ENCODE data around the gene FHIT. TPM values are rescaled to one million over a fixed set of nuclear protein-coding genes. Genes with fewer than 3 reads are reported as not detected.
A peak's percentile ranks its signal among the peaks of the same experiment; 100 is the strongest.

The FHIT gene
- total RNA-seq, 2 experiments from 2014 or later: 86.0 to 90.6 TPM

GRCh38 chr3:60045686-60046085, 1205.6 kb downstream of the FHIT start:
- POLR2A ChIA-PET: no interaction called here
- Histone ChIP-seq H3K4me3 (ENCODE audit: low read length) (no peak overlapping the region), H3K27me3 (ENCODE audit: control insufficient read depth in 1 of 2, insufficient read depth in 2 of 2, low read length in 2 of 2) (no peaks in the 10 kb centered on the region), H3K36me3 (ENCODE audit: insufficient read depth, low read length) (no peaks in the 10 kb centered on the region), H3K4me1 (ENCODE audit: insufficient read depth, low read length) (peaks cover 14% of the 10 kb centered on the region), H3K27ac (ENCODE audit: low read depth in 1 of 2, low read length in 2 of 2) (no peak overlapping the region), H3K9me3 (ENCODE audit: control insufficient read depth in 1 of 2, insufficient read depth in 1 of 2, low read length in 2 of 2) (peaks cover 3 to 6% of the 10 kb centered on the region in 2 experiments)
- H3K27me3 Mint-ChIP-seq: no peaks in the 10 kb centered on the region
- DNase-seq: no peak
- H3K4me3 Mint-ChIP-seq: no peak overlapping the region
- H3K36me3 Mint-ChIP-seq (ENCODE audit: low read depth): peaks cover 80% of the 10 kb centered on the region
- H3K9me3 Mint-ChIP-seq: peaks cover 6% of the 10 kb centered on the region
- H3K4me1 Mint-ChIP-seq (ENCODE audit: low read depth): peaks cover 88% of the 10 kb centered on the region
- intact Hi-C loops (cut with DNase I, micrococcal nuclease): no loop called here
- no peak for ATAC-seq (ENCODE audit: poor library complexity)
- H3K27ac Mint-ChIP-seq: peak overlapping the region; percentile 93
- CTCF ChIA-PET: interaction anchor here (1.3 kb wide), 2 partner anchors 21 to 33 kb away, joined by 3 read pairs; no protein-coding TSS in a partner anchor
- TF ChIP-seq CTCF (IDR thresholded peaks at IDR 0.05): no peak

GRCh38 chr3:60036803-60037202, 1214.4 kb downstream of the FHIT start:
- TF ChIP-seq CTCF (IDR thresholded peaks at IDR 0.05): no peak
- Histone ChIP-seq H3K27ac (ENCODE audit: low read depth in 1 of 2, low read length in 2 of 2) (no peak overlapping the region), H3K27me3 (ENCODE audit: control insufficient read depth in 1 of 2, insufficient read depth in 2 of 2, low read length in 2 of 2) (no peaks in the 10 kb centered on the region), H3K9me3 (ENCODE audit: control insufficient read depth in 1 of 2, insufficient read depth in 1 of 2, low read length in 2 of 2) (no peaks in the 10 kb centered on the region), H3K4me3 (ENCODE audit: low read length) (no peak overlapping the region), H3K4me1 (ENCODE audit: insufficient read depth, low read length) (no peaks in the 10 kb centered on the region), H3K36me3 (ENCODE audit: insufficient read depth, low read length) (no peaks in the 10 kb centered on the region)
- ChIA-PET POLR2A (interaction anchor here (0.6 kb wide), 1 partner anchor 67 kb away, joined by 3 read pairs; no protein-coding TSS in a partner anchor), CTCF (interaction anchor here (1.8 kb wide), 1 partner anchor 14 kb away, joined by 4 read pairs; no protein-coding TSS in a partner anchor)
- Mint-ChIP-seq H3K27ac (no peak overlapping the region), H3K4me1 (ENCODE audit: low read depth) (peaks cover 67% of the 10 kb centered on the region), H3K36me3 (ENCODE audit: low read depth) (peaks cover 63% of the 10 kb centered on the region), H3K4me3 (no peak overlapping the region), H3K27me3 (no peaks in the 10 kb centered on the region), H3K9me3 (peaks cover 5% of the 10 kb centered on the region)
- ATAC-seq (ENCODE audit: poor library complexity) (no peak), DNase-seq (no peak)
- intact Hi-C loops (cut with DNase I, micrococcal nuclease): no loop called here

- ChIA-PET CTCF (no interaction called here), POLR2A (no interaction called here)
- no peak for ATAC-seq (ENCODE audit: poor library complexity)
- no peaks in the 10 kb centered on the region for H3K27me3 Mint-ChIP-seq
- Histone ChIP-seq H3K4me1 (ENCODE audit: insufficient read depth, low read length) (no peaks in the 10 kb centered on the region), H3K27ac (ENCODE audit: low read depth in 1 of 2, low read length in 2 of 2) (no peak overlapping the region), H3K36me3 (ENCODE audit: insufficient read depth, low read length) (no peaks in the 10 kb centered on the region), H3K9me3 (ENCODE audit: control insufficient read depth in 1 of 2, insufficient read depth in 1 of 2, low read length in 2 of 2) (no peaks in the 10 kb centered on the region), H3K27me3 (ENCODE audit: control insufficient read depth in 1 of 2, insufficient read depth in 2 of 2, low read length in 2 of 2) (no peaks in the 10 kb centered on the region), H3K4me3 (ENCODE audit: low read length) (no peak overlapping the region)
- H3K9me3 Mint-ChIP-seq: peaks cover 5% of the 10 kb centered on the region
- peak overlapping the region; percentile 27 for H3K27ac Mint-ChIP-seq
- H3K36me3 Mint-ChIP-seq (ENCODE audit: low read depth): peaks cover 48% of the 10 kb centered on the region
- DNase-seq: no peak
- no peak for TF ChIP-seq CTCF (IDR thresholded peaks at IDR 0.05)
- H3K4me1 Mint-ChIP-seq (ENCODE audit: low read depth): peaks cover 69% of the 10 kb centered on the region
- H3K4me3 Mint-ChIP-seq: no peak overlapping the region
- intact Hi-C loops (cut with DNase I, micrococcal nuclease): no loop called here
Observed at GRCh38 chr3:60033901-60034453, 1217.3 kb downstream of the FHIT start.

Measured in CD4-positive, alpha-beta T cell (primary cell).